CD4-positive, CD25-positive, alpha-beta regulatory T cell (primary cell): Measurements from ENCODE around the gene ADAP1. TPM values are rescaled to one million over a fixed set of nuclear protein-coding genes. Genes with fewer than 3 reads are reported as not detected.

Experiments
- ATAC-seq, 2 donors: fragments of 150-1000 bp; cut with Tn5 transposase; one replicate each; pipeline ENCODE4 v1.10.0; 2021; ENCODE audit warnings: low read depth in 2 of 2, moderate number of reproducible peaks in 2 of 2, moderate library complexity in 1 of 2
- DNase-seq, 3 donors: peaks; one replicate each; pipeline versions ENCODE4 v3.0.0 to v3.0.0-alpha.2; 2012 to 2022; ENCODE audit warnings: mixed read lengths in 1 of 3
- H3K27ac ChIP-seq: one replicate; pipeline ENCODE4 v1.7.0; 2013; ENCODE audit warnings: mild to moderate bottlenecking, low read length; ENCODE audit not compliant: insufficient read depth, poor library complexity, severe bottlenecking
- H3K27me3 ChIP-seq: one replicate; pipeline ENCODE4 v1.7.0; 2013; ENCODE audit warnings: low read length; ENCODE audit not compliant: control insufficient read depth, insufficient read depth
- H3K36me3 ChIP-seq: one replicate; pipeline ENCODE4 v1.7.0; 2013; ENCODE audit warnings: mild to moderate bottlenecking, low read length, moderate library complexity; ENCODE audit not compliant: control insufficient read depth, insufficient read depth
- H3K4me1 ChIP-seq: 2 replicates; pipeline ENCODE4 v1.7.0; 2013; ENCODE audit warnings: mild to moderate bottlenecking, low read length; ENCODE audit not compliant: insufficient read depth, control insufficient read depth, poor library complexity, severe bottlenecking
- H3K4me3 ChIP-seq: one replicate; pipeline ENCODE4 v1.7.0; 2013; ENCODE audit warnings: low read depth, mild to moderate bottlenecking, low read length, moderate library complexity
- H3K9me3 ChIP-seq, 2 experiments: 1 replicate in 1 of 2; 2 replicates in 1 of 2; pipeline ENCODE4 v1.7.0; 2013; ENCODE audit warnings: low read length in 2 of 2, mild to moderate bottlenecking in 1 of 2, moderate library complexity in 1 of 2; ENCODE audit not compliant: control insufficient read depth in 2 of 2
- H3K27ac Mint-ChIP-seq, 3 donors: one replicate each; pipeline ENCODE4 v1.8.0; 2020 to 2022; ENCODE audit warnings: mild to moderate bottlenecking in 3 of 3, mixed read lengths in 3 of 3, moderate library complexity in 2 of 3
- H3K27me3 Mint-ChIP-seq: one replicate; pipeline ENCODE4 v1.8.0; 2022; ENCODE audit warnings: mild to moderate bottlenecking, mixed read lengths
- H3K36me3 Mint-ChIP-seq: one replicate; pipeline ENCODE4 v1.8.0; 2020; ENCODE audit warnings: mixed read lengths
- H3K4me1 Mint-ChIP-seq, 4 donors: one replicate each; pipeline ENCODE4 v1.8.0; 2020 to 2022; ENCODE audit warnings: mixed read lengths in 4 of 4, mild to moderate bottlenecking in 1 of 4
- H3K4me3 Mint-ChIP-seq, 4 donors: one replicate each; pipeline ENCODE4 v1.8.0; 2020 to 2022; ENCODE audit warnings: mild to moderate bottlenecking in 4 of 4, mixed read lengths in 4 of 4, moderate library complexity in 3 of 4
- H3K9me3 Mint-ChIP-seq, 7 donors: one replicate each; pipeline ENCODE4 v1.8.0; 2020 to 2022; ENCODE audit warnings: mixed read lengths in 7 of 7, mild to moderate bottlenecking in 3 of 7, moderate library complexity in 2 of 7
- polyA plus RNA-seq, 4 donors: library from polyadenylated mRNA; unstranded; fragments of 300-500 nt; fragmentation: Illumina TruSeq; gene quantifications; one replicate each; pipeline ENCODE4 v1.2.3, GENCODE V29; 2021
- total RNA-seq: library from RNA; stranded (reverse); gene quantifications from one replicate; pipeline ENCODE4 v1.2.3, GENCODE V29; 2022

The ADAP1 gene
- total and polyA plus RNA-seq, 5 donors from 2014 or later = 2.9 to 8.8 (median 5.5) TPM

GRCh38 chr7:883055-884021 lies 71.1 kb downstream of the ADAP1 start:
- Histone ChIP-seq H3K4me1 (peaks cover 22% of the 10 kb centered on the region), H3K4me3 (no peak overlapping the region), H3K36me3 (peaks cover 28% of the 10 kb centered on the region), H3K27ac (no peak overlapping the region), H3K9me3 (no peaks in the 10 kb centered on the region), H3K27me3 (no peaks in the 10 kb centered on the region)
- ATAC-seq (no peak), DNase-seq (no peak)
- Mint-ChIP-seq H3K27me3 (no peaks in the 10 kb centered on the region), H3K9me3 (no peaks in the 10 kb centered on the region), H3K36me3 (peaks cover 3% of the 10 kb centered on the region), H3K4me1 (peaks cover 4 to 51% (median 11%) of the 10 kb centered on the region in 4 donors), H3K27ac (no peak overlapping the region), H3K4me3 (no peak overlapping the region)

- DNase-seq = no peak
- no peak overlapping the region for H3K27ac ChIP-seq
- no peaks in the 10 kb centered on the region for H3K27me3 ChIP-seq
- H3K36me3 ChIP-seq = peaks cover 19% of the 10 kb centered on the region
- Mint-ChIP-seq H3K27me3 (no peaks in the 10 kb centered on the region), H3K9me3 (no peaks in the 10 kb centered on the region), H3K4me1 (peaks cover 4 to 56% (median 15%) of the 10 kb centered on the region in 4 donors), H3K27ac (no peak overlapping the region), H3K36me3 (peaks cover 3% of the 10 kb centered on the region), H3K4me3 (no peak overlapping the region)
- no peak for ATAC-seq
- H3K9me3 ChIP-seq = no peaks in the 10 kb centered on the region
- peaks cover 29% of the 10 kb centered on the region for H3K4me1 ChIP-seq
- no peak overlapping the region for H3K4me3 ChIP-seq
These were observed 72.0 kb downstream of the ADAP1 start for GRCh38 chr7:882336-883035.

GRCh38 chr7:881441-882234 lies 72.8 kb downstream of the ADAP1 start:
- H3K36me3 ChIP-seq = peaks cover 11% of the 10 kb centered on the region
- ATAC-seq (no peak), DNase-seq (no peak)
- Mint-ChIP-seq H3K4me1 (peaks cover 4 to 56% (median 15%) of the 10 kb centered on the region in 4 donors), H3K27me3 (no peaks in the 10 kb centered on the region), H3K27ac (no peak overlapping the region), H3K36me3 (peaks cover 3% of the 10 kb centered on the region), H3K9me3 (no peaks in the 10 kb centered on the region), H3K4me3 (peak overlapping the region in 1 of 4 donors; percentile 63)
- H3K4me1 ChIP-seq = peaks cover 33% of the 10 kb centered on the region
- H3K9me3 ChIP-seq = no peaks in the 10 kb centered on the region
- no peak overlapping the region for H3K4me3 ChIP-seq
- H3K27ac ChIP-seq = no peak overlapping the region
- H3K27me3 ChIP-seq = no peaks in the 10 kb centered on the region

GRCh38 chr7:880450-880849 lies 74.0 kb downstream of the ADAP1 start:
- Histone ChIP-seq H3K4me1 (peaks cover 33% of the 10 kb centered on the region), H3K27me3 (no peaks in the 10 kb centered on the region), H3K27ac (no peak overlapping the region), H3K4me3 (no peak overlapping the region), H3K36me3 (peaks cover 5% of the 10 kb centered on the region), H3K9me3 (no peaks in the 10 kb centered on the region)
- H3K36me3 Mint-ChIP-seq = peaks cover 3% of the 10 kb centered on the region
- DNase-seq (no peak), ATAC-seq (no peak)
- H3K9me3 Mint-ChIP-seq = no peaks in the 10 kb centered on the region
- H3K4me3 Mint-ChIP-seq = peak overlapping the region in 2 of 4 donors; percentile 10 to 96
- H3K27me3 Mint-ChIP-seq = no peaks in the 10 kb centered on the region
- peaks cover 4 to 52% (median 15%) of the 10 kb centered on the region in 4 donors for H3K4me1 Mint-ChIP-seq
- peak overlapping the region in 1 of 3 donors; percentile 52 for H3K27ac Mint-ChIP-seq

GRCh38 chr7:879706-880105 lies 74.8 kb downstream of the ADAP1 start:
- H3K4me1 Mint-ChIP-seq = peaks cover 4 to 48% (median 15%) of the 10 kb centered on the region in 4 donors
- peak overlapping the region in 1 of 3 donors; percentile 52 for H3K27ac Mint-ChIP-seq
- no peak for ATAC-seq

GRCh38 chr7:879093-879492 lies 75.4 kb downstream of the ADAP1 start:
- no peak overlapping the region for H3K27ac ChIP-seq
- ATAC-seq = no peak
- peaks cover 33% of the 10 kb centered on the region for H3K4me1 ChIP-seq
- Mint-ChIP-seq H3K27ac (peak overlapping the region in 1 of 3 donors; percentile 46), H3K4me1 (peaks cover 4 to 44% (median 15%) of the 10 kb centered on the region in 4 donors), H3K27me3 (no peaks in the 10 kb centered on the region), H3K9me3 (no peaks in the 10 kb centered on the region), H3K4me3 (peak overlapping the region; percentile 69 to 96 (median 80)), H3K36me3 (peaks cover 3% of the 10 kb centered on the region)
- H3K9me3 ChIP-seq = no peaks in the 10 kb centered on the region
- no peaks in the 10 kb centered on the region for H3K27me3 ChIP-seq
- no peak for DNase-seq
- peaks cover 5% of the 10 kb centered on the region for H3K36me3 ChIP-seq
- no peak overlapping the region for H3K4me3 ChIP-seq

More at GRCh38 chr7:879706-880105, 74.8 kb downstream of the ADAP1 start:
- Mint-ChIP-seq H3K36me3 (peaks cover 3% of the 10 kb centered on the region), H3K27me3 (no peaks in the 10 kb centered on the region), H3K9me3 (no peaks in the 10 kb centered on the region), H3K4me3 (peak overlapping the region in 2 of 4 donors; percentile 89 to 96)
- Histone ChIP-seq H3K4me1 (peaks cover 33% of the 10 kb centered on the region), H3K27me3 (no peaks in the 10 kb centered on the region), H3K4me3 (no peak overlapping the region), H3K27ac (no peak overlapping the region), H3K9me3 (no peaks in the 10 kb centered on the region), H3K36me3 (peaks cover 5% of the 10 kb centered on the region)
- no peak for DNase-seq
